H1 (cell line): ENCODE data around the gene CCDC12. TPM values are rescaled to one million over a fixed set of nuclear protein-coding genes. Genes with fewer than 3 reads are reported as not detected.

Source experiments
- CTCF ChIP-seq, 3 experiments: IDR thresholded peaks; 1 replicate in 2 of 3; 2 replicates in 1 of 3; pipeline versions ENCODE4 v1.5.1 to v1.6.1; 2011; ENCODE audit warnings: low read length in 3 of 3, mild to moderate bottlenecking in 3 of 3, inconsistent platforms in 2 of 3, low read depth in 1 of 3, moderate library complexity in 1 of 3; ENCODE audit not compliant: insufficient read depth in 1 of 3; ENCODE audit errors: control extremely low read depth in 1 of 3
- E2F6 ChIP-seq: IDR thresholded peaks from 2 replicates; pipeline ENCODE4 v1.6.1; 2012; ENCODE audit warnings: inconsistent platforms
- JUND ChIP-seq: IDR thresholded peaks from 2 replicates; pipeline ENCODE4 v1.6.1; 2011; ENCODE audit warnings: mild to moderate bottlenecking, improper control_type of control experiment, low read length
- MAX ChIP-seq: IDR thresholded peaks from 2 replicates; pipeline ENCODE4 v1.6.1; 2012; ENCODE audit warnings: inconsistent platforms
- POLR2A ChIP-seq, 2 experiments: IDR thresholded peaks; 1 replicate in 1 of 2; 2 replicates in 1 of 2; pipeline ENCODE4 v1.6.1; 2011; ENCODE audit warnings: low read depth in 2 of 2, low read length in 2 of 2, mild to moderate bottlenecking in 2 of 2; ENCODE audit errors: control extremely low read depth in 1 of 2
- RNF2 ChIP-seq: fragments of 200-900, 300-1000 bp; sonication (generic); IDR thresholded peaks from 2 replicates; pipeline ENCODE4 v1.7.1; 2016; ENCODE audit warnings: borderline replicate concordance, low read depth, mild to moderate bottlenecking, antibody characterized with exemption, low read length; ENCODE audit not compliant: poor library complexity, severe bottlenecking; ENCODE audit errors: missing control alignments
- TBP ChIP-seq: IDR thresholded peaks from 2 replicates; pipeline ENCODE4 v1.6.1; 2011; ENCODE audit warnings: low read depth, low read length, improper control_type of control experiment
- polyA plus RNA-seq, 7 experiments: library from polyadenylated mRNA; depleted of rRNA in 3 of 7; stranded (reverse) in 5 of 7; unstranded in 2 of 7; fragments of >200 nt in 5 of 7; fragments of 200-250 nt in 2 of 7; gene quantifications; 1 replicate in 5 of 7; 2 replicates in 1 of 7; 4 replicates in 1 of 7; pipeline versions ENCODE4 v1.2.1 to v1.2.3, GENCODE V29; 2011 to 2013; ENCODE audit warnings: missing spikeins in 2 of 7, mixed read lengths in 2 of 7
- total RNA-seq: library from RNA; stranded (reverse); fragmentation: NEBNext Ultra II Directional; extraction: Animal tissue kit (Norgen Biotek cat#: 25700); gene quantifications from 2 replicates; pipeline ENCODE4 v1.2.1, GENCODE V29; 2021

The CCDC12 gene
- total and polyA plus RNA-seq, 2 of the 8 experiments (the other 6 are each of a cell fraction or from before 2014, with no cell fraction given), result 29.5 to 41.3 TPM

DNA sequence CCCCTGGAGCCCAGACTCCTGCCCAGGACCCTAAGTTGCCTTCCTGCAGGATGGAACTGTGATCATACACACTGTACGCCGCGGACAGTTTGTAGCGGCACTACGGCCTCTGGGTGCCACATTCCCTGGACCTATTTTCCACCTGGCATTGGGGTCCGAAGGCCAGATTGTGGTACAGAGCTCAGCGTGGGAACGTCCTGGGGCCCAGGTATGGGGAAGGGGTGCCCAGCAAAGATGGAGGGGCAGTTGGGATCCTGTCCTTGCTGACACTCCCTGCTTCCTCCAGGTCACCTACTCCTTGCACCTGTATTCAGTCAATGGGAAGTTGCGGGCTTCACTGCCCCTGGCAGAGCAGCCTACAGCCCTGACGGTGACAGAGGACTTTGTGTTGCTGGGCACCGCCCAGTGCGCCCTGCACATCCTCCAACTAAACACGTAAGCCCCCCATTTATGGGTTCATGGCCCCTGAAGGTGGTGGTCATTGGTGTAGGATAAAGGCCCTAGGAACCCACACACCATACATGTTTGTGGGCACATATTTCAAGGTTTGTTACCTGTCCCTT, 31.8 kb upstream of the CCDC12 start (continued):
- TF ChIP-seq MAX (no peak), E2F6 (no peak), CTCF (IDR thresholded peaks at IDR 0.05; ENCODE audit: control extremely low read depth in 1 of 3, insufficient read depth in 1 of 3, low read depth in 1 of 3, low read length in 3 of 3) (no peak), TBP (no peak), RNF2 (no peak), JUND (no peak), POLR2A (IDR thresholded peaks at IDR 0.05; ENCODE audit: control extremely low read depth in 1 of 2, low read depth in 2 of 2, low read length in 2 of 2) (no peak)
